Mucosa of rectum (tissue), 2 donors: ENCODE measurements around the gene SMAGP.
A peak's percentile ranks its signal among the peaks of the same experiment; 100 is the strongest.
"Not testable (repeated sequence)": the region's sequence is repeated elsewhere in the genome, so short reads cannot be mapped to it uniquely, and the experiment has no call there.

ENCODE experiments used
- H3K27ac ChIP-seq, 2 donors: one replicate each; pipeline ENCODE4 v1.7.0; 2013; ENCODE audit warnings: inconsistent platforms in 2 of 2, low read depth in 2 of 2, low read length in 2 of 2
- H3K27me3 ChIP-seq, 2 donors: one replicate each; pipeline ENCODE4 v1.7.0; 2013; ENCODE audit warnings: low read length in 2 of 2; ENCODE audit not compliant: control insufficient read depth in 2 of 2, insufficient read depth in 2 of 2
- H3K36me3 ChIP-seq, 2 donors: one replicate each; pipeline ENCODE4 v1.7.0; 2013; ENCODE audit warnings: low read length in 2 of 2; ENCODE audit not compliant: control insufficient read depth in 2 of 2, insufficient read depth in 2 of 2
- H3K4me1 ChIP-seq, 2 donors: one replicate each; pipeline ENCODE4 v1.7.0; 2013; ENCODE audit warnings: low read length in 2 of 2, mild to moderate bottlenecking in 1 of 2; ENCODE audit not compliant: control insufficient read depth in 2 of 2, insufficient read depth in 2 of 2
- H3K4me3 ChIP-seq, 2 donors: one replicate each; pipeline ENCODE4 v1.7.0; 2013; ENCODE audit warnings: low read length in 2 of 2
- H3K9ac ChIP-seq, 2 donors: one replicate each; pipeline ENCODE4 v1.7.0; 2013; ENCODE audit warnings: low read length in 2 of 2, low read depth in 1 of 2, mild to moderate bottlenecking in 1 of 2
- H3K9me3 ChIP-seq, 2 donors: one replicate each; pipeline ENCODE4 v1.7.0; 2013; ENCODE audit warnings: low read length in 2 of 2; ENCODE audit not compliant: control insufficient read depth in 2 of 2
- donor health status: healthy.
- donor health status: Normal muscosa, but diverticular disease.

SMAGP gene

DNA sequence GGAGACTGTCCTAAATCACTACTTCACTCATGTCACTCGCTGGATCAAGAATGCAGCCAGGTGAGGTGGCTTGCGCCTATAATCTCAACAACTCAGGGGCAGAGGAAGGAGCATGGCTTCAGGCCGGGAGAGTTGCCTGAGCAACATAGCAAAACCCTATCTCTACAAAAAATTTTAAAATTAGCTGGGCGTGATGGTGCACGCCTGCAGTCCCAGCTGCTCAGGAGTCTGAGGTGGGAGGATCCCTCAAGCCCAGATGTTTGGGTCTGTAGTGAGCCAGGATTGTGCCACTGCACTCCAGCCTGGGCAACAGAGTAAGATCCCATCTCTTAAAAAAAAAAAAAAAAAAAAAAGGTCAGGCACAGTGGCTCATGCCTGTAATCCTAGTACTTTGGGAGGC lies 5.9 kb downstream of the SMAGP start:
- Histone ChIP-seq H3K9ac (no peak overlapping the region), H3K4me1 (peaks cover 3 to 6% of the 10 kb centered on the region in 2 donors), H3K4me3 (no peak overlapping the region), H3K27me3 (no peaks in the 10 kb centered on the region), H3K36me3 (peaks cover 0 to 5% of the 10 kb centered on the region in 2 donors), H3K27ac (no peak overlapping the region), H3K9me3 (no peaks in the 10 kb centered on the region)

DNA sequence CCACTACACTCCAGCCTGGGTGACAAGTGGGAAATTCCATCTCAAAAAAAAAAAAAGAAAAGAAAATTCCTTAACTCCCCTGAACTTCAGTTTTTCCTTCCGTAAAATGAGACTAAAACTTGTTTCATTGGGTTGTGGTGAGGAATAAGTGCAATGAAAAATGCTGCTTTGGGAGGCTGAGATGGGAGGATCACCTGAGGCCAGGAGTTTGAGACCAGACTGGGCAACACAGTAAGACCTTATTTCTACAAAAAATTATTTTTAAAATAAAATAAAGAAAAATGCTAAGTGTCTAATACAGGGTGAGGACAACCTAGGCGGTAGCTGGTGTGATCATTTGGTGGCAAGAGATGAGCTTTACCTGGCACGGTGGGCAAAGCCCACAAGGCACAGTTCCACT lies 6.9 kb downstream of the SMAGP start:
- H3K27me3 ChIP-seq = no peaks in the 10 kb centered on the region
- H3K9ac ChIP-seq = no peak overlapping the region
- H3K9me3 ChIP-seq = no peaks in the 10 kb centered on the region
- no peak overlapping the region for H3K27ac ChIP-seq
- no peak overlapping the region for H3K4me3 ChIP-seq
- H3K36me3 ChIP-seq = peaks cover 0 to 5% of the 10 kb centered on the region in 2 donors
- peaks cover 3 to 6% of the 10 kb centered on the region in 2 donors for H3K4me1 ChIP-seq

DNA sequence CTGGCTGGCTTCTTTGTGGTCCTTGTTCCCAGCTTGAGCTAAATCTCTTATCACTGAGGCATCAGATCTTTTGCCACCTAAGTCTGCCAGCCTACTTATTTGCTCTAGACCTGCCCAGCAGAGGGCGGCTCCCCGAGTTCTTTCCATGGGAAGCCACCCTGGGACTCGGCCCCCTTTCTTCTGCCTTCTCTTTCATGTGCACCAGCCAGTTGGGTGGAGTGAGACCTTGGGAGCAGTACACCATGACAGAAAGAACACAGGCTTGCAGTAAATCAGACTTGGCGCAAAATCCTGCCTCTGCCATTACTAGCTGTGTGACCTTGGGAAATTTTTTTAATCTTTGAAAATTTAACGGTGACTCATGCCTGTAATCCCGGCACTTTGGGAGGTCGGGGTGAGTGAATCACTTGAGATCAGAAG lies 7.4 kb downstream of the SMAGP start:
- H3K4me3 ChIP-seq = no peak overlapping the region
- H3K27me3 ChIP-seq = no peaks in the 10 kb centered on the region
- H3K9me3 ChIP-seq = no peaks in the 10 kb centered on the region
- H3K27ac ChIP-seq = no peak overlapping the region
- H3K4me1 ChIP-seq = peaks cover 0 to 1% of the 10 kb centered on the region in 2 donors
- H3K36me3 ChIP-seq = peaks cover 0 to 7% of the 10 kb centered on the region in 2 donors
- peak overlapping the region in 1 of 2 donors; percentile 26 for H3K9ac ChIP-seq

DNA sequence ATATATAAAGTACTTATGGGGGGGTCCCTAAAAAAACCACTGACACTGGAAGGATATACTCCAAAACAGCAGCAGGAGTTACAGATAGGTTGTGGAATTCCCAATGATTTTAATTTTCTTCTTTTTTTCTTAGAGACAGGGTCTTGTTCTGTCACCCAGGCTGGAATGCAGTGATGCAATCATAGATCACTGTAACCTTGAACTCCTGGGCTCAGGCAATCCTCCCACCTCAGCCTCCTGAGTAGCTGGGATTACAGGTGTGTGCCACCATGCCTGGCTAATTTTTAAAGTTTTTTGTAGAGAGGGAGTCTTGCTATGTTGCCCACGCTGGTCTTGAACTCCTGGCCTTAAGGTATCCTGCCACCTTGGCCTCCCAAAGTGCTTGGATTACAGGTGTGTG lies 10.6 kb downstream of the SMAGP start:
- not testable (repeated sequence) for H3K9ac ChIP-seq, H3K4me1 ChIP-seq, H3K36me3 ChIP-seq, H3K27me3 ChIP-seq, H3K4me3 ChIP-seq, H3K9me3 ChIP-seq, H3K27ac ChIP-seq

- Histone ChIP-seq H3K4me1 (no peaks in the 10 kb centered on the region), H3K9ac (no peak overlapping the region), H3K27ac (no peak overlapping the region), H3K4me3 (no peak overlapping the region), H3K27me3 (no peaks in the 10 kb centered on the region), H3K9me3 (no peaks in the 10 kb centered on the region), H3K36me3 (peaks cover 10 to 12% of the 10 kb centered on the region in 2 donors)
Observed at GRCh38 chr12:51254536-51254935, 15.7 kb downstream of the SMAGP start.

DNA sequence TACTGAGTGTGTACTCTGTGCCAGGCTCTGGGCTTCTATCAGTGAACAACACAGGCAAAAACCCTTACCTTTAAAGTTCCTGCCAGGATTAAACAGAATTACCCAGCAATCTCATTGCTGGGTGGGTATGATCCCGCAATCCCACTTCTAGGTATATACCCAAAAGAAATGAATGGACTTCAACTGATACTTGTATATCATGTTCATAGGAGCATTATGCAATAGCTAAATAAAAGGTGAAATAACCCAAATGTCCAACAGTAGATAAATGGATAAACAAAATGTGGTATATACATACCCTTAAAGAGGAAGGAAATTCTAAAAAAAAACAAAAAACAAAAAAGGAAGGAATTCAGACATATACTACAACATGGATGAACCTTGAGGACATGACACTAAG lies 16.9 kb downstream of the SMAGP start:
- H3K4me1 ChIP-seq = no peaks in the 10 kb centered on the region
- no peaks in the 10 kb centered on the region for H3K27me3 ChIP-seq
- H3K9me3 ChIP-seq = no peaks in the 10 kb centered on the region
- H3K36me3 ChIP-seq = peaks cover 12 to 21% of the 10 kb centered on the region in 2 donors
- no peak overlapping the region for H3K27ac ChIP-seq
- H3K9ac ChIP-seq = no peak overlapping the region
- H3K4me3 ChIP-seq = no peak overlapping the region

- Histone ChIP-seq H3K9me3 (no peaks in the 10 kb centered on the region), H3K9ac (no peak overlapping the region), H3K27ac (peak overlapping the region in 1 of 2 donors; percentile 23), H3K36me3 (peaks cover 32% of the 10 kb centered on the region in 2 donors), H3K27me3 (no peaks in the 10 kb centered on the region), H3K4me1 (peaks cover 7% of the 10 kb centered on the region in 2 donors), H3K4me3 (no peak overlapping the region)
Observed at GRCh38 chr12:51247523-51248206, 22.6 kb downstream of the SMAGP start.

DNA sequence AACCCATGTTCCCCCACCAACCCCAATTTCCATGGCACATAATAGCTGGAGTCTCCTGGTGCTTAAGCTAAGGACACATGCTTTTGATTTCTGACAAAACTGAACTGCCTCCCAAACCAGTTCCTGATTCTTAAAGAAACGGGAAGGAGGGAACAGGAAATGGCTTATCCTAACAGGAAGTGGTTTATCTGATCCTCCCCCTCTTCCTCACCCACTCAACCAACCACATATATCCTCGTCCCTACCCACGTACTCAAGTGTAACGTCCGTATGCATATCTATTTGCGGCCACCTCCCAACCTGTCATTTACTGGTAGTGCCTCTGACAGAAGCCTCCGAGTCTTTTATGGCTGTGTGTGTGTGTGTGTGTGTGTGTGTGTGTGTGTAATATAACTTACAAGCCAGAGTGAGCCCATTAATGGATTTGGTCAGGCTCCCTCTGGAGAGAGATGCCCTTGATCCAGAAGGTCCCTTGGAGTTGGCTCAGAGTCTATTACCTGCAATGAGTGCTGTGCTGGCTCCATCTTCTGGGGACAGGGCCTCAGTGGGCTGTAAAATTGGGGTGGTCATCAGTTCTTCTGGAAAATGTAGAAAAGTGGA lies 23.9 kb downstream of the SMAGP start:
- H3K9ac ChIP-seq = no peak overlapping the region
- peaks cover 7% of the 10 kb centered on the region in 2 donors for H3K4me1 ChIP-seq
- no peaks in the 10 kb centered on the region for H3K27me3 ChIP-seq
- peaks cover 40 to 41% of the 10 kb centered on the region in 2 donors for H3K36me3 ChIP-seq
- H3K27ac ChIP-seq = peak overlapping the region; percentile 24 to 57
- no peak overlapping the region for H3K4me3 ChIP-seq
- H3K9me3 ChIP-seq = no peaks in the 10 kb centered on the region

- H3K9me3 ChIP-seq = no peaks in the 10 kb centered on the region
Observed at GRCh38 chr12:51245476-51246253, 24.6 kb downstream of the SMAGP start.

GRCh38 chr12:51244269-51244668 lies 25.9 kb downstream of the SMAGP start:
- Histone ChIP-seq H3K27ac (no peak overlapping the region), H3K9ac (no peak overlapping the region), H3K9me3 (no peaks in the 10 kb centered on the region), H3K36me3 (peaks cover 51 to 53% of the 10 kb centered on the region in 2 donors), H3K27me3 (no peaks in the 10 kb centered on the region), H3K4me3 (no peak overlapping the region), H3K4me1 (peaks cover 15 to 23% of the 10 kb centered on the region in 2 donors)

More at GRCh38 chr12:51245476-51246253, 24.6 kb downstream of the SMAGP start:
- H3K4me1 ChIP-seq = peaks cover 7 to 13% of the 10 kb centered on the region in 2 donors
- H3K27ac ChIP-seq = peak overlapping the region in 1 of 2 donors; percentile 24
- H3K36me3 ChIP-seq = peaks cover 46% of the 10 kb centered on the region in 2 donors
- H3K4me3 ChIP-seq = no peak overlapping the region
- H3K9ac ChIP-seq = no peak overlapping the region
- no peaks in the 10 kb centered on the region for H3K27me3 ChIP-seq
